ENCODE results near the gene GIGYF2.

GIGYF2 gene

DNA sequence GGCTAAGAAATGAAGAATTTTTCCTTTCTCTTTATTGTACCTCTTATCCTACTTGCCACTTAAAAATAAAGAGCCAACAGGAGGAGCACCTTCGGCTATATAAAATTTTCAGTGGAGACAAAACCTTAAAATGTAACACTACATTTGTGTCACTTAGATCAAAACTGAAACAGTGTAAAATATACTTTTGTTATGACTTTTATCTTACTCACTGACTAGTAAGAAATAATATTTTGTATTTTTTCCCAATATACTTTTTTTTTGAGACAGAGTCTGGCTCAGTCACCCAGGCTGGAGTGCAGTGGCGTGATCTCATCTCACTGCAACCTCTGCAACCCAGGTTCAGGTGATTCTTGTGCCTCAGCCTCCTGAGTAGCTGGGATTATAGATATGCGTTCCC, 50.9 kb downstream of the GIGYF2 start:
- TF ChIP-seq, protein P1, sequence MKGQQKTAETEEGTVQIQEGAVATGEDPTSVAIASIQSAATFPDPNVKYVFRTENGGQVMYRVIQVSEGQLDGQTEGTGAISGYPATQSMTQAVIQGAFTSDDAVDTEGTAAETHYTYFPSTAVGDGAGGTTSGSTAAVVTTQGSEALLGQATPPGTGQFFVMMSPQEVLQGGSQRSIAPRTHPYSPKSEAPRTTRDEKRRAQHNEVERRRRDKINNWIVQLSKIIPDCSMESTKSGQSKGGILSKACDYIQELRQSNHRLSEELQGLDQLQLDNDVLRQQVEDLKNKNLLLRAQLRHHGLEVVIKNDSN (IDR thresholded peaks at IDR 0.05), result no peak
- no peak for TF ChIP-seq YY1 (IDR thresholded peaks at IDR 0.05; ENCODE audit: low read depth)
- TF ChIP-seq ZBTB7A (IDR thresholded peaks at IDR 0.05; ENCODE audit: low read depth), result no peak
- TF ChIP-seq CREB1 (IDR thresholded peaks at IDR 0.05; ENCODE audit: low read depth), result no peak
- TF ChIP-seq, protein P2, sequence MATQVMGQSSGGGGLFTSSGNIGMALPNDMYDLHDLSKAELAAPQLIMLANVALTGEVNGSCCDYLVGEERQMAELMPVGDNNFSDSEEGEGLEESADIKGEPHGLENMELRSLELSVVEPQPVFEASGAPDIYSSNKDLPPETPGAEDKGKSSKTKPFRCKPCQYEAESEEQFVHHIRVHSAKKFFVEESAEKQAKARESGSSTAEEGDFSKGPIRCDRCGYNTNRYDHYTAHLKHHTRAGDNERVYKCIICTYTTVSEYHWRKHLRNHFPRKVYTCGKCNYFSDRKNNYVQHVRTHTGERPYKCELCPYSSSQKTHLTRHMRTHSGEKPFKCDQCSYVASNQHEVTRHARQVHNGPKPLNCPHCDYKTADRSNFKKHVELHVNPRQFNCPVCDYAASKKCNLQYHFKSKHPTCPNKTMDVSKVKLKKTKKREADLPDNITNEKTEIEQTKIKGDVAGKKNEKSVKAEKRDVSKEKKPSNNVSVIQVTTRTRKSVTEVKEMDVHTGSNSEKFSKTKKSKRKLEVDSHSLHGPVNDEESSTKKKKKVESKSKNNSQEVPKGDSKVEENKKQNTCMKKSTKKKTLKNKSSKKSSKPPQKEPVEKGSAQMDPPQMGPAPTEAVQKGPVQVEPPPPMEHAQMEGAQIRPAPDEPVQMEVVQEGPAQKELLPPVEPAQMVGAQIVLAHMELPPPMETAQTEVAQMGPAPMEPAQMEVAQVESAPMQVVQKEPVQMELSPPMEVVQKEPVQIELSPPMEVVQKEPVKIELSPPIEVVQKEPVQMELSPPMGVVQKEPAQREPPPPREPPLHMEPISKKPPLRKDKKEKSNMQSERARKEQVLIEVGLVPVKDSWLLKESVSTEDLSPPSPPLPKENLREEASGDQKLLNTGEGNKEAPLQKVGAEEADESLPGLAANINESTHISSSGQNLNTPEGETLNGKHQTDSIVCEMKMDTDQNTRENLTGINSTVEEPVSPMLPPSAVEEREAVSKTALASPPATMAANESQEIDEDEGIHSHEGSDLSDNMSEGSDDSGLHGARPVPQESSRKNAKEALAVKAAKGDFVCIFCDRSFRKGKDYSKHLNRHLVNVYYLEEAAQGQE (IDR thresholded peaks at IDR 0.05; ENCODE audit: low read depth), result no peak
- TF ChIP-seq TCF12 (IDR thresholded peaks at IDR 0.05; ENCODE audit: low read depth), result no peak
- no peak for TF ChIP-seq CEBPB (IDR thresholded peaks at IDR 0.05)
- TF ChIP-seq RAD21 (IDR thresholded peaks at IDR 0.05; ENCODE audit: low read depth), result no peak
- no peak for TF ChIP-seq FOXM1 (IDR thresholded peaks at IDR 0.05; ENCODE audit: borderline replicate concordance, low read depth)
- no peak for TF ChIP-seq EP300 (IDR thresholded peaks at IDR 0.05; ENCODE audit: borderline replicate concordance)
- TF ChIP-seq TEAD4 (IDR thresholded peaks at IDR 0.05), result no peak
- no peak for TF ChIP-seq EGR1 (IDR thresholded peaks at IDR 0.05)
- TF ChIP-seq, protein P3, sequence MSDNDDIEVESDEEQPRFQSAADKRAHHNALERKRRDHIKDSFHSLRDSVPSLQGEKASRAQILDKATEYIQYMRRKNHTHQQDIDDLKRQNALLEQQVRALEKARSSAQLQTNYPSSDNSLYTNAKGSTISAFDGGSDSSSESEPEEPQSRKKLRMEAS (IDR thresholded peaks at IDR 0.05), result no peak
- no peak for TF ChIP-seq TAF1 (IDR thresholded peaks at IDR 0.05; ENCODE audit: low read depth)
- TF ChIP-seq NFIC (IDR thresholded peaks at IDR 0.05), result no peak

DNA sequence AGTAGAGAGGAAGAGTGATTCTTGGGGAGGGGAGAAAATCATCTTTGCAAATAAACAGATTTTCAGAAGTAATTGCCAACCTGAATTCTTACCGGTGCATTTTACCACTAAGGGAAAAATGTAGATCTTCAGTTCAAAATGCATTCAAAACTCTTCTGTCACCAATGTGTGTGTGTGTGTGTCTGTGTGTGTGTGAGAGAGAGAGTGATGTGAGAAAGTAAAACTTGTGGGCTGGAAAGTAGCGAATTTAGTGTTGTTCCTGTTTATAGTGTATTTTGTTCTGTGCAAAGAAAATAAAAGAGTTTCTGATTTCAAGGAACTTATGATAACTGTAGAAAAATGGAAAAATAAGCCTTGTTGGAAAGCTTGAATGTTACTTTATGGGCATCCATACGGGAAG, 52.2 kb downstream of the GIGYF2 start:
- TF ChIP-seq TCF12 (IDR thresholded peaks at IDR 0.05; ENCODE audit: low read depth) (no peak), CREB1 (IDR thresholded peaks at IDR 0.05; ENCODE audit: low read depth) (no peak), CEBPB (IDR thresholded peaks at IDR 0.05) (no peak), EGR1 (IDR thresholded peaks at IDR 0.05) (no peak), RAD21 (IDR thresholded peaks at IDR 0.05; ENCODE audit: low read depth) (no peak), TAF1 (IDR thresholded peaks at IDR 0.05; ENCODE audit: low read depth) (no peak), TEAD4 (IDR thresholded peaks at IDR 0.05) (no peak), FOXM1 (IDR thresholded peaks at IDR 0.05; ENCODE audit: borderline replicate concordance, low read depth) (no peak)
- TF ChIP-seq, protein P1 (IDR thresholded peaks at IDR 0.05), result no peak
- TF ChIP-seq, protein P2 (IDR thresholded peaks at IDR 0.05; ENCODE audit: low read depth), result no peak

DNA sequence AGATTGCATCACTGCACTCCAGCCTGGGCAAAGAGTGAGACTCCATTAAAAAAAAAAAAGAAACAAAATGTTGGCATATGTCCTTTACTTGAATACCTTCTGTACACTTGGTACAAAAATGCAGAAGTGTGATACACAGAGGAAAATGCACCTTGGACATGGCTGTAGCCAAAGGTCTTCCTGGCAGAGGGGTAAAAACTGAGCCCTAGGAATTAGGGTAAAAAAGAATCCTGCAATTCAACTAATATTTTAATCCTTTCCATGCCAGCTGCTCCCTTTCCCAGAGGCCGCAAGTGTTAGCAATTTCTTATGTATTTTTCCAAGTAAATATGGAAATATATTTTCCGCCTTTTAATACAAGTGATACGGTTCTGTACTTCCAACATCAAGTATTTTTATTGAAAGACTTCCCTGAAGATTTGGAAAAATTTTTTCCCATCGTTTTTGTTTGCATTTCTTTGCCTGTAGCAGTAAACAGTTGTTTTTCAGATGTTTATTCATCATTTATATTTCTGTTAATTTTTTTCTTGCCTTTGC, 53.1 kb downstream of the GIGYF2 start:
- TF ChIP-seq NFIC (IDR thresholded peaks at IDR 0.05), result no peak
- TF ChIP-seq FOXM1 (IDR thresholded peaks at IDR 0.05; ENCODE audit: borderline replicate concordance, low read depth), result no peak
- TF ChIP-seq EGR1 (IDR thresholded peaks at IDR 0.05), result no peak
- TF ChIP-seq, protein P2 (IDR thresholded peaks at IDR 0.05; ENCODE audit: low read depth), result no peak
- TF ChIP-seq, protein P1 (IDR thresholded peaks at IDR 0.05), result no peak
- TF ChIP-seq TEAD4 (IDR thresholded peaks at IDR 0.05), result no peak
- no peak for TF ChIP-seq CEBPB (IDR thresholded peaks at IDR 0.05)

DNA sequence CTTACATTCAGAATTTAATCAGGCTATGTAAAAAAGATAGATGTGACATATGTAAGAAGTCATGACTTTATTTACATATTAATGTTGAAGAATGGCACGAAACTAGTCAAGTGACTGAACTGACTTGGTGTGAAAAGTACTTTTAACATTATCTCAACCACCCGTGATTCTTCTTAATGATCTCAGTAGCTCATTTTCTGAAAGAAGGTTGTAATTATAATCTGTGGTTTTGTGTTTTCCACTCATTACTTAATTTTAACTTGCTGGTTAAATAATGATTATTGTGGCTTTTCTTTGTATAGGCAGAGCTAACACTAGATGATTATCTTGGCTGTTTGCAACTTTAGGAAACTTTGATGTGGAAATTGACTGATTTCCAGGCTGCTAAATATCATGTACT, 60.8 kb downstream of the GIGYF2 start:
- TF ChIP-seq TAF1 (IDR thresholded peaks at IDR 0.05; ENCODE audit: low read depth) (no peak), EGR1 (IDR thresholded peaks at IDR 0.05) (no peak), YY1 (IDR thresholded peaks at IDR 0.05; ENCODE audit: low read depth) (no peak), NFIC (IDR thresholded peaks at IDR 0.05) (no peak), TEAD4 (IDR thresholded peaks at IDR 0.05) (no peak), CREB1 (IDR thresholded peaks at IDR 0.05; ENCODE audit: low read depth) (no peak), TCF12 (IDR thresholded peaks at IDR 0.05; ENCODE audit: low read depth) (no peak)
- TF ChIP-seq, protein P2 (IDR thresholded peaks at IDR 0.05; ENCODE audit: low read depth), result no peak
- TF ChIP-seq, protein P1 (IDR thresholded peaks at IDR 0.05), result no peak

All from Ishikawa (cell line).